Stomach smooth muscle (tissue), 2 donors: ENCODE measurements around the gene SMYD4.
A peak's percentile ranks its signal among the peaks of the same experiment; 100 is the strongest.
"Not testable (repeated sequence)": the region's sequence is repeated elsewhere in the genome, so short reads cannot be mapped to it uniquely, and the experiment has no call there.

ENCODE experiments used
- H3K27ac ChIP-seq: one replicate; pipeline ENCODE4 v1.7.0; 2013; ENCODE audit warnings: mild to moderate bottlenecking, low read length, inconsistent platforms
- H3K27me3 ChIP-seq, 2 donors: one replicate each; pipeline ENCODE4 v1.7.0; 2013; ENCODE audit warnings: low read length in 2 of 2; ENCODE audit not compliant: insufficient read depth in 2 of 2, control insufficient read depth in 1 of 2
- H3K36me3 ChIP-seq, 2 donors: one replicate each; pipeline ENCODE4 v1.7.0; 2013; ENCODE audit warnings: low read length in 2 of 2; ENCODE audit not compliant: control insufficient read depth in 2 of 2, insufficient read depth in 2 of 2
- H3K4me1 ChIP-seq: one replicate; pipeline ENCODE4 v1.7.0; 2013; ENCODE audit warnings: low read length; ENCODE audit not compliant: control insufficient read depth, insufficient read depth
- H3K4me3 ChIP-seq, 2 donors: one replicate each; pipeline ENCODE4 v1.7.0; 2013; ENCODE audit warnings: low read length in 2 of 2
- H3K9ac ChIP-seq, 2 donors: one replicate each; pipeline ENCODE4 v1.7.0; 2013; ENCODE audit warnings: low read length in 2 of 2, mild to moderate bottlenecking in 1 of 2
- H3K9me3 ChIP-seq, 2 donors: one replicate each; pipeline ENCODE4 v1.7.0; 2013; ENCODE audit warnings: low read length in 2 of 2; ENCODE audit not compliant: control insufficient read depth in 2 of 2
- donor health status: healthy.
- donor health status: Pancreatic carcinoma.

Gene SMYD4

DNA sequence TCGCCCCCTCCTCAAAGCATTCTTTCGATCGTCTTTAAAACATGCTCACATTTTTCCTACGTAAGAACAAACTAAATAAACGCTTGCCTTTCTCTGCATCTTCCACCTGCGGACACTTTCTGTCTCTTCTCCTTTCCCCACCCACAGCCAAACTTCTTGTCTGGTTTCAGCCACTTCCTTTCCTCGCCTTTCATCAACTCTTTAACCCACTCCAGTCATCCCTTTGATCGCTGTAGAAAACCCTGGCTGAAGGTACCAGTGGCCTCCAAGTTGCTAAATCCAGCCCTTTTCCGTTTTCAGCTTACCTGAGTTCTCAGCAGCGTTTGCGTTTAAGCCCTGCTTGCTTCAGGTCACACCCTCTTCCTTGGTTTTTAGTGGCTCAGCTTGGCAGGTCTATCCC, 586 bp upstream of the SMYD4 start:
- Histone ChIP-seq H3K9ac (peak overlapping the region; percentile 72 to 82), H3K27ac (peak overlapping the region; percentile 55), H3K9me3 (no peaks in the 10 kb centered on the region), H3K27me3 (no peaks in the 10 kb centered on the region), H3K36me3 (peaks cover 0 to 4% of the 10 kb centered on the region in 2 donors), H3K4me3 (peak overlapping the region; percentile 84 to 90), H3K4me1 (peaks cover 14% of the 10 kb centered on the region)

DNA sequence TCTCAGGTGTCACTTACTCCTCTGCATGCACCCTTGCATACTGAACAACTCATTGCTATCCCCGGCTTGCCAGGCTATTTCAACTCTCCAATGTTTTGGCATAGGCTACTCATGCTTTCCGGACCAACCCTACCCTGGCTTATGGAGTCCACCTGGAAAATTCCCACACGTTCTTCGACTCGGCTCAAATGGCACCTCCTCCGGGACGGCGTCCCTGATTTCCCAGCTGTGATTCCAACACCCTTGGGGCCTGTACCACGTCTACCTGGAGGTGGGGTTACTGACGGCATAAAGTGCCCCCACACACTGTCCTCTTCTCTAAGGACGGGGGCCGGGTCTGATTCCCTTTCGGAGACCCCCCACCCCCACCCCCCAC, 498 bp downstream of the SMYD4 start:
- peak overlapping the region; percentile 58 for H3K27ac ChIP-seq

DNA sequence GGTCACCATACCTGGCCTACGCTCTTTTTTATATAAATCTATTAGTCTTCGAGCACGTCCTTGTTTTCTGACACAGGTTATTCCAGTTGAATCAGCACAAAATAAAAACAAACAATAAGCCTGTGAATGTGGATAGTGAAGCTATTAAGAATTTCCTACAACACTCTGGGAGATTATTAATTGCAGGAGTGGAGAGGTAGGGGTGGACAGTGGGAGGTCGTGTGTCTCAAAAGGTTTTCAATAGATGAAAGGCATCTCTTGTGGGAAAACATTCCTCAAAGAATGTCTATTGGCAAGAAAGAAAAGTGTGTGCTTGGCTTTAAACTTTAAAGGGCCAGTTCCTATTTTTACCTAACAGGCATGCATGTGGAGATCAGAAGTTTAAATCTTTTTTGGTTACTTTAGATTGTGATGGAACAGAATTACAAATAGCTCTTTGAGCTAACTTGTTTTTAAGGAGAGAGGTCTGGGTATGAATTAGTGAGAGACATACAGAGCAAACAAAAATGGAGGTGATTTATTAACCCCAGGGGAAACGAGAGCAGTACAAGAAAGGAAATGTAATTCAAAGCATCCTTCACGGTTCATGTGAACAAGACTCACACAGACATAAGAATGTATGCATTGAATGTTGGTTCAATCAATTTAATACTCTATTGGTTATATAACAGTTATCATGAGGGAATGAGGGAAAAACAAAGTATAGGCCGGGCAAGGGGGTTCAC, 9.0 kb downstream of the SMYD4 start:
- Histone ChIP-seq H3K27ac (no peak overlapping the region), H3K4me1 (no peaks in the 10 kb centered on the region)

More for the DNA sequence above, 498 bp downstream of the SMYD4 start:
- H3K36me3 ChIP-seq: peaks cover 0 to 4% of the 10 kb centered on the region in 2 donors
- H3K4me1 ChIP-seq: peaks cover 14% of the 10 kb centered on the region
- no peaks in the 10 kb centered on the region for H3K9me3 ChIP-seq
- H3K9ac ChIP-seq: peak overlapping the region; percentile 71 to 72
- H3K27me3 ChIP-seq: no peaks in the 10 kb centered on the region
- H3K4me3 ChIP-seq: peak overlapping the region; percentile 84 to 90

DNA sequence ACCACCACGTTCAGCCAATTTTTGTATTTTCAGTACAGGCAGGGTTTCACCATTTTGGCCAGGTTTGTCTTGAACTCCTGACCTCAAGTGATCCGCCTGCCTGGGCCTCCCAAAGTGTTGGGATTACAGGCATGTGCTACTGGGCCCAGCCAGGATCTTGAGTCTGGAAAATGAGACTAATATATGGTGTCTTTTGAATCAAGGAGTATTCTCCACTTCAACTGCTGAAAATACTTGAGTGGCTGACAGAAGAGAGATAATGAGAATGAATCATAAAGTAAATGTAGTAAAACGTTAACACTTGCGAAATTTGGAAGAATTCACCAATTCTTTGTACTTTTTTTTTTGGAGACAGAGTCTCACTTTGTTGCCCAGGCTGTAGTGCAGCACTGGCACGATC, 16.6 kb downstream of the SMYD4 start:
- Histone ChIP-seq H3K9me3 (no peaks in the 10 kb centered on the region), H3K36me3 (peaks cover 0 to 4% of the 10 kb centered on the region in 2 donors), H3K9ac (no peak overlapping the region), H3K27ac (no peak overlapping the region), H3K27me3 (no peaks in the 10 kb centered on the region), H3K4me1 (no peaks in the 10 kb centered on the region), H3K4me3 (no peak overlapping the region)

More for the DNA sequence above, 9.0 kb downstream of the SMYD4 start:
- Histone ChIP-seq H3K4me3 (no peak overlapping the region), H3K27me3 (no peaks in the 10 kb centered on the region), H3K36me3 (peaks cover 0 to 2% of the 10 kb centered on the region in 2 donors), H3K9me3 (no peaks in the 10 kb centered on the region), H3K9ac (no peak overlapping the region)

DNA sequence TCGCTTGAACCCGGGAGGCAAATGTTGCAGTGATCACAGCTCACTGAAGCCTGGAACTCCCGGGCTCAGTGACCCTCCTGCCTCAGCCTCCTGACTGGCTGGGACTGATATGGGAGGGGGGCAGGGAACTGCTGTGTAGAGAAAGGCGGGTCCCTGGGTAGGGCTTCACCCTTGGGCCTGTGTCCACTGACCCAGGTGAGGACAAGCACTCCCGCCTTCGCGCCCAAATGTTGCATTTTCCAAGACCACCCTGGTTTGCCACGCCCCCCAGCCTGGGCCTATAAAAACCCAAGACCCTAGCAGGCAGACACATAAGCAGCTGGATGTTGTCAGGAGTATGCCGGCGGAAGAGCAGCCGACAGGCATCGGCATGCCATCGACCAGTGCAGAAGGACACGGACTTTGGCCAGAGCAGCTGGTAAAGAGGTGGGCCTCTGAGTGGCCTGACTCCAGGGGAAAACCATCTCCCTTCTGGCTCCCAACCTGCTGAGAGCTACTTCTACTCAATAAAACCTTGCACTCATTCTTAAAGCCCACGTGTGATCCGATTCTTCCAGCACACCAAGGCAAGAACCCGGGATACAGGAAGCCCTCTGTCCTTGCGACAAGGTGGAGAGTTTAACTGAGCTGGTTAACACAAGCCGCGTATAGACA, 19.1 kb downstream of the SMYD4 start:
- H3K27me3 ChIP-seq: no peaks in the 10 kb centered on the region

DNA sequence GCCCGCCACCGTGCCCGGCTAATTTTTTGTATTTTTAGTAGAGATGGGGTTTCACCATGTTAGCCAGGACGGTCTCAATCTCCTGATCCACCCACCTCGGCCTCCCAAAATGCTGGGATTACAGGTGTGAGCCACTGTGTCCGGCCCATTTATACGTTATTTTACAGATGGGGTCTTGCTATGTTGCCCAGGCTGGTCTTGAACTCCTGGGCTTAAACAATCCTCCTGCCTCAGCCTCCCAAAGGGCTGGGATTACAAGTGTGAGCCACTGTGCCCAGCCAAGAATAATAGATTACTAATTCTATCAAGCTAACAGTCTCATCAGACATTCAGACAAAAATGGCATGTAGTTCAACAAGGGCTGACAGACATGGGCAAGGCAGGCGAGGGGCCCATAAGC, 19.9 kb downstream of the SMYD4 start:
- not testable (repeated sequence) for H3K9me3 ChIP-seq, H3K4me1 ChIP-seq, H3K9ac ChIP-seq, H3K4me3 ChIP-seq, H3K27me3 ChIP-seq, H3K27ac ChIP-seq, H3K36me3 ChIP-seq

More for the DNA sequence above, 19.1 kb downstream of the SMYD4 start:
- H3K9me3 ChIP-seq: no peaks in the 10 kb centered on the region
- H3K4me3 ChIP-seq: no peak overlapping the region
- no peaks in the 10 kb centered on the region for H3K4me1 ChIP-seq
- no peak overlapping the region for H3K9ac ChIP-seq
- H3K27ac ChIP-seq: no peak overlapping the region
- H3K36me3 ChIP-seq: peaks cover 0 to 4% of the 10 kb centered on the region in 2 donors

DNA sequence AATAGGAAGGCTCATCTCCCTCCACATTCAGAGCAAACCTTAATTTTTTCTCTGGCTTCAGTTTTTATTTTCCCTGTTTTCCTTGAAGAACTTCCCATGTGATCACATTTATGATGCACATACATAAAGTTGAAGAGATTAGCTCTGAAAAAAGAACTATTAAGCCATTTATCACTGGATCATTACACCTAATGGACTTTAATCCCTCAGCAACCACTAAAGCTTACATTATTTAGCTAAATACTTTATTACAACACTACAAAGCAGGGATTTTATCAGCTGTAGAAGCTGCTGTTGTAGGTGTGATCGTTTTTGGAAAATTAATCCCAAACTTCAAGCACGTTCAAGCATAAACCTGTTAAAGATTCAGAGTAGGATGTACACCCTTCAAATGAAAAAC, 21.1 kb downstream of the SMYD4 start:
- Histone ChIP-seq H3K9ac (no peak overlapping the region), H3K4me1 (no peaks in the 10 kb centered on the region), H3K27me3 (no peaks in the 10 kb centered on the region), H3K9me3 (no peaks in the 10 kb centered on the region), H3K27ac (no peak overlapping the region), H3K36me3 (peaks cover 4% of the 10 kb centered on the region in 2 donors), H3K4me3 (no peak overlapping the region)

DNA sequence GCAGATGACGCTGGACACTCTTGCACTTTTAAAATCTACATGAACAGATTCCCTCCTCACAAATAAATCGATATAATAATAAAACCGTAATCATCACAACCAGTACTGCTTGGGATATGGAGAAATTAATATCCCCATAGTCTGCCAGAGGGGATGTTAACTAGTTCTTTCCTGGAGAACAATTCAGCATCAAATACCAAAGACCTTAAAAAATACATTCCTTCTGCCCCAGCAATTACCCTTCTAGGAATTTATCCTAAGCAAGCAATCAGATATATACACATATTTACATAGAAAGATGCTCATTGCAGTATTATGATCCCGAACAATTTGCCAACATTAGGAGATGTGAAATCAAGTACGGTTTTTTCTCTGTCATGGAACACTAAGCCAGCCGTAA, 21.8 kb downstream of the SMYD4 start:
- H3K9ac ChIP-seq: no peak overlapping the region
- H3K4me1 ChIP-seq: no peaks in the 10 kb centered on the region
- peaks cover 4% of the 10 kb centered on the region in 2 donors for H3K36me3 ChIP-seq
- H3K27ac ChIP-seq: no peak overlapping the region
- H3K27me3 ChIP-seq: no peaks in the 10 kb centered on the region
- H3K9me3 ChIP-seq: no peaks in the 10 kb centered on the region
- no peak overlapping the region for H3K4me3 ChIP-seq

DNA sequence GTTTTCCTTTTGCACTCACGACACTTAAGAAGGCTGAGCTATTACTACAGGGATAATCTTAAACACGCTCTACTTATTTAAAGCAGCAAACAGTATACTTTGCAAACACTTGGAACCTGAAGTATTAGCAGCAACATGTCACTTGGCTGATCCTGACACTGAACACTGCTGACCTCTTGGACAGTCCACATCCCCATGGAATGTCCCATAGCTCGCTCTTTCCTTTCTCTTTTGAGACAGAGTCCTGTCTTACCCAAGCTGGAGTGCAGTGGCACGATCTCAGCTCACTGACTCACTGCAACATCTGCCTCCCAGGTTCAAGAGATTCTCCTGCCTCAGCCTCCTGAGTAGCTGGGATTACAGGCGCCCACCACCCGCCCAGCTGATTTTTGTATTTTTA, 26.4 kb downstream of the SMYD4 start:
- H3K27ac ChIP-seq: no peak overlapping the region
- no peak overlapping the region for H3K4me3 ChIP-seq
- no peaks in the 10 kb centered on the region for H3K9me3 ChIP-seq
- peaks cover 14 to 15% of the 10 kb centered on the region in 2 donors for H3K36me3 ChIP-seq
- H3K27me3 ChIP-seq: no peaks in the 10 kb centered on the region
- H3K4me1 ChIP-seq: peaks cover 1% of the 10 kb centered on the region
- no peak overlapping the region for H3K9ac ChIP-seq

DNA sequence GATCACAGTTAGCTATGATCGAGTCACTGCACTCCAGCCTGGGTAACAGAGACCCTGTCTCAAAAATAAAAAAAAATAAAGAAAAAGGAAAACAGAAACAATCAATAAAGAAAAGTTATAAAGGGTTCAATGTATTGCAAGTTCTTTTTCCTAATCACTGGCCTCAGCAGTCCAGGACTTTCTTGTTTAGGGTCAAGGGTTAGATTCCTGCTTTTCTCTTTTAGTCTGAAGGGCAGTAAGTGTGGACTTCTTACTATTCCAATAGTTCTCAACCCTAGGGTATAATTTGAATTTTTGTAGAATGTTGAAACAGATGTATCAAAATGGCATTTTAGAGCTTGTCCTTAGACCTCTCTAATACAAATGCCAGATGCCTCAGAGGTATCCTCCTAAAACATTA, 27.3 kb downstream of the SMYD4 start:
- H3K27ac ChIP-seq: no peak overlapping the region
- H3K4me3 ChIP-seq: no peak overlapping the region
- no peak overlapping the region for H3K9ac ChIP-seq
- H3K9me3 ChIP-seq: no peaks in the 10 kb centered on the region
- no peaks in the 10 kb centered on the region for H3K27me3 ChIP-seq
- peaks cover 14 to 15% of the 10 kb centered on the region in 2 donors for H3K36me3 ChIP-seq
- peaks cover 5% of the 10 kb centered on the region for H3K4me1 ChIP-seq

DNA sequence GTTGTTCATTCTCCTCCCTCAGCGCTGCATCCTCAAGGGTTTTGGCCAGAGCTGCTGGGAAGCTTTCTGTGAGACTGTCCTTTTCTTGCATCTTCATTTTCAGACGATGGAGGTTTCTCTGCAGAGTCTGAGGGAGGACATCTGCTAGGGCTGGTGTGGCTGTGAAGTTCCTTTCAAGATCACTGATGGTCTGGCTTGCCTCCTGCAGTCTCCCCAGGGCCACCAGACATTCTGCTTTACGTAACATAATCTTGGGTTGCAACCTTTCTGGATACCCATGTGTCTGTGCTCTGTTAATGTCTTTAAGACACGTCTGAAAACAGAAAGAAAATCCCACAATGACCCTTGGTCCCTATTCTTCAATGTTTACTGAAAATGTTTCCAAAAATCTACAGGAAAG, 29.0 kb downstream of the SMYD4 start:
- Histone ChIP-seq H3K9ac (no peak overlapping the region), H3K27me3 (no peaks in the 10 kb centered on the region), H3K36me3 (peaks cover 14 to 15% of the 10 kb centered on the region in 2 donors), H3K4me3 (no peak overlapping the region), H3K9me3 (no peaks in the 10 kb centered on the region), H3K27ac (no peak overlapping the region), H3K4me1 (peaks cover 8% of the 10 kb centered on the region)
